MM.1S (cell line): ENCODE measurements around the gene STIM1.

Source experiments
- EZH2 ChIP-seq: fragments of 300-600 bp; sonication (generic); optimal IDR thresholded peaks from 2 replicates; pipeline ENCODE3; 2017; ENCODE audit warnings: low read depth, mild to moderate bottlenecking, antibody characterized with exemption, low read length, mixed read lengths
- EZH2phosphoT487 ChIP-seq: fragments of 300-600 bp; sonication (generic); IDR thresholded peaks from 2 replicates; pipeline ENCODE4 v1.6.1; 2018; ENCODE audit warnings: antibody characterized with exemption, low read length
- TF ChIP-seq, protein P1 (sequence below): fragments of 300-600 bp; sonication (generic); IDR thresholded peaks from 2 replicates; pipeline ENCODE4 v1.5.1; 2016; ENCODE audit warnings: antibody characterized with exemption, low read length, mixed read lengths

DNA sequence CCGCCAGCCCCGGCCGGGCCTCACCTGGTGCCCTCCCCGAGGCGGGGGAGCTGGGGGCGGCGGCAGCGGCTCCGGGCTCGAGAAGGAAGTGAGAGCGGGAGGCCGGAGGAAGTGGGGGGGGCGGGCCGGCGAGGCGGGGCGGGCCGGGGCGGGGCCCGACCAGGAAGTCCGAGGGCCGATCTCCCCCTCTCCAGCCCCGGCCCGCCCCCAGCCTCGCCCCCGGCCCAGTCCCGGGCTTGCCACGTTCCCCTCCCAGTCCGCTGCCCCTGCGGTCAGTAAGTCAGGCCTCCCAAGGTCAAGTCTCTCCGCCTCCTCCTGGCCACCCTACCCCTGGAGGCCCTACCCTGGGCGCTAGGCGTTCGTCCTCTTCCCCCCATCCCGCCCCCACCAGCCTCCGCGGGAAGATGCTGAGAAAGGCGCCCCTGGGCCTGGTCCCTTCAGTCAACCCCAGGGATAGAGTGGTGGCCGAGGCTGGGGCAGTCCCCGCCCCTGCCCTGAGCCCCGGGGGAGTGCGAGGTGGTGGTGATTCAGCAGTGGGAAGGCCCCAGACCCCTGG is 14.5 kb upstream of the STIM1 start, which contains the start of gene RHOG:
- TF ChIP-seq, protein P1, sequence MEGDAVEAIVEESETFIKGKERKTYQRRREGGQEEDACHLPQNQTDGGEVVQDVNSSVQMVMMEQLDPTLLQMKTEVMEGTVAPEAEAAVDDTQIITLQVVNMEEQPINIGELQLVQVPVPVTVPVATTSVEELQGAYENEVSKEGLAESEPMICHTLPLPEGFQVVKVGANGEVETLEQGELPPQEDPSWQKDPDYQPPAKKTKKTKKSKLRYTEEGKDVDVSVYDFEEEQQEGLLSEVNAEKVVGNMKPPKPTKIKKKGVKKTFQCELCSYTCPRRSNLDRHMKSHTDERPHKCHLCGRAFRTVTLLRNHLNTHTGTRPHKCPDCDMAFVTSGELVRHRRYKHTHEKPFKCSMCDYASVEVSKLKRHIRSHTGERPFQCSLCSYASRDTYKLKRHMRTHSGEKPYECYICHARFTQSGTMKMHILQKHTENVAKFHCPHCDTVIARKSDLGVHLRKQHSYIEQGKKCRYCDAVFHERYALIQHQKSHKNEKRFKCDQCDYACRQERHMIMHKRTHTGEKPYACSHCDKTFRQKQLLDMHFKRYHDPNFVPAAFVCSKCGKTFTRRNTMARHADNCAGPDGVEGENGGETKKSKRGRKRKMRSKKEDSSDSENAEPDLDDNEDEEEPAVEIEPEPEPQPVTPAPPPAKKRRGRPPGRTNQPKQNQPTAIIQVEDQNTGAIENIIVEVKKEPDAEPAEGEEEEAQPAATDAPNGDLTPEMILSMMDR, result no peak
- TF ChIP-seq EZH2, result no peak
- TF ChIP-seq EZH2phosphoT487, result no peak
